GM03348 (cell line): ENCODE results near the gene DAAM2.
A peak's percentile ranks its signal among the peaks of the same experiment; 100 is the strongest.

Experiments
- DNase-seq: peaks from one replicate; pipeline ENCODE4 v3.0.0; 2012; ENCODE audit warnings: low spot score

The DAAM2 gene

GRCh38 chr6:39886871-39887270 is 94.7 kb downstream of the DAAM2 start:
- no peak for DNase-seq

GRCh38 chr6:39887692-39888450 is 95.7 kb downstream of the DAAM2 start:
- DNase-seq: peak; percentile 87

- DNase-seq: no peak
Measured at GRCh38 chr6:39889229-39889628, 97.1 kb downstream of the DAAM2 start.

- DNase-seq: no peak
Measured at GRCh38 chr6:39891353-39891752, 99.2 kb downstream of the DAAM2 start.

- peak; percentile 29 for DNase-seq
Measured at GRCh38 chr6:39891976-39892375, 99.8 kb downstream of the DAAM2 start.

- peak; percentile 92 for DNase-seq
Measured at GRCh38 chr6:39892490-39893129, 100.4 kb downstream of the DAAM2 start.

- no peak for DNase-seq
Measured at GRCh38 chr6:39893286-39893685, 101.1 kb downstream of the DAAM2 start.

GRCh38 chr6:39896701-39897100 is 104.5 kb downstream of the DAAM2 start:
- DNase-seq: no peak

- DNase-seq: no peak
Measured at GRCh38 chr6:39897698-39898097, 105.5 kb downstream of the DAAM2 start.

- no peak for DNase-seq
Measured at GRCh38 chr6:39898625-39899024, 106.4 kb downstream of the DAAM2 start.

- no peak for DNase-seq
Measured at GRCh38 chr6:39899554-39900295, 107.5 kb downstream of the DAAM2 start.

GRCh38 chr6:39901116-39901655 is 109.0 kb downstream of the DAAM2 start:
- no peak for DNase-seq

- DNase-seq: no peak
Measured at GRCh38 chr6:39901670-39902069, 109.5 kb downstream of the DAAM2 start.

GRCh38 chr6:39902136-39902535 is 110.0 kb downstream of the DAAM2 start:
- DNase-seq: no peak

- DNase-seq: no peak
Measured at GRCh38 chr6:39902786-39903465, 110.8 kb downstream of the DAAM2 start.

- DNase-seq: no peak
Measured at GRCh38 chr6:39903656-39904055, 111.5 kb downstream of the DAAM2 start.

- no peak for DNase-seq
Measured at GRCh38 chr6:39904946-39905639, 112.9 kb downstream of the DAAM2 start.

- no peak for DNase-seq
Measured at GRCh38 chr6:39905640-39905975, 113.4 kb downstream of the DAAM2 start.

- DNase-seq: no peak
Measured at GRCh38 chr6:39906318-39906761, 114.2 kb downstream of the DAAM2 start.

GRCh38 chr6:39907871-39908575 is 115.8 kb downstream of the DAAM2 start:
- no peak for DNase-seq
